GM21360 (cell line): ENCODE data around the gene LSP1.

Source experiments
- ATAC-seq: cut with Tn5 transposase; IDR thresholded peaks from one replicate; pipeline ENCODE4 v1.9.1; 2021; ENCODE audit warnings: mild to moderate bottlenecking, moderate library complexity; ENCODE audit not compliant: unreplicated experiment

LSP1 gene

DNA sequence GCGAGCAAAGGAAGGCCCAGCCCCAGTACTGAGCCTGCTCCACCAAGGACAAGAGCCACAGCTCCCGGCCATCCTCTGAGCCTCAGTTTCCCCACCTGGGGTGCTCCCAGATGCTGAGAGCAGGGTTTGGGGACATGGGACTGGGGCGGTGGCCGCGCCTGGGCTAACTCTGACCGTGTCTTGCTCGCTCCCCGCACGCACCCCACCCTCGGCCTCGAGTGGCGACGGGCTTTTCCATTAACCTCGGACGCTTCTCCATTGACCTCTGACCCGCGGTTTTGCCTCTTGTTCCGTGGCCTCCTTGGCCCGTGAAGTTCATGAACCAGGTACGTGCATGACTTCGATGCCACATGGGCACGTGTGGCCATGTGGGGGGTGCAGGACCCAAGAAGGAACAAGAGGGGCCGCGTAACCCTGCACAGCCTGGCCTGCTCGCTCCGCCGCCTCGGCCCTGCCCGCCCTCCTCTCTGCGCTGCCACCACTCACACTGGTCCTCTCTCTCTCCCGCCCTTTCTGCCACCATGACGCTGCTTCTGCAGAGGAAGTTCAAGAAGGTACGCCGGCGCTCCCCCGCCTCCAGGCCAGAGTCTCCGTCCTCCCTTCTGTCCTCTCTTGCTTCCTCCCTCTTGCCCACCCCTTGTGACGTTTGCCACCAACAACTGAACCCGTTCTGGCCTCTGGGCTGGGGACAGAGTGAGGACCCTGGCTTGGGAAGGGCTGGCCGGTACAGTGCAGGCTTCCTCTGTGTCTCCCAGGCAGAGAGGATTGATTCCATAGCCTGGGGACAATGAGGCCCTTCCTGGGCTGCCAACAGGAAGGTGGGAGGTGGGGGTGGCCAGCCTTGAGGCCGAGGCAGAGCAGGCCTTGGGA lies 73.5 kb downstream of the LSP1 start:
- ATAC-seq: no peak

- no peak for ATAC-seq
Observed at GRCh38 chr11:1927026-1927847, 74.4 kb downstream of the LSP1 start.

GRCh38 chr11:1927848-1928469 lies 75.1 kb downstream of the LSP1 start:
- ATAC-seq: no peak

DNA sequence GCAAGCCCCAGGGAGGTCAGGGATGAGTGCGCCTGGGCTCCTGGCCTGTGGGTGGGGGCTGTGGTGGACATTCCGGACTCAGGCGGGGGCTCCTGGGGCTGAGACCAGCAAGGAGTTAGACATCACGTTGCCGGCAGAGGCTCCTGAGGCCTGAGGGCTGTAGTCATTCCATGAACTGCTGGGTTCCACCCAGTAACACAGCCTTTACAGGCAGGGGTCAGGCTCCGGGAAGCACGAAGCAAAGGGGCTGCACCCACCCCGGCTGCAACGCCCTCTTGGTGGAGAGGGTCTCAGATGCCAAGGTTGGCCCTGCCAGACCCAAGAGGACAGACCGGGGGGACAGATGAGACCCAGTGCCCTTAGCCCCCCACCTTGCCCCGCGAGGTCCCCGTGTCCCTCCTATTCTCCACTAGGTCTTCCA lies 75.6 kb downstream of the LSP1 start:
- ATAC-seq: no peak

GRCh38 chr11:1928891-1929541 lies 76.1 kb downstream of the LSP1 start:
- ATAC-seq: no peak

- no peak for ATAC-seq
Observed at GRCh38 chr11:1929621-1930461, 77.0 kb downstream of the LSP1 start.

- ATAC-seq: no peak
Observed at GRCh38 chr11:1930462-1930830, 77.6 kb downstream of the LSP1 start.

GRCh38 chr11:1931341-1932104 lies 78.6 kb downstream of the LSP1 start:
- no peak for ATAC-seq

- ATAC-seq: no peak
Observed at GRCh38 chr11:1932105-1932480, 79.2 kb downstream of the LSP1 start.

GRCh38 chr11:1932681-1933080 lies 79.8 kb downstream of the LSP1 start:
- ATAC-seq: no peak

DNA sequence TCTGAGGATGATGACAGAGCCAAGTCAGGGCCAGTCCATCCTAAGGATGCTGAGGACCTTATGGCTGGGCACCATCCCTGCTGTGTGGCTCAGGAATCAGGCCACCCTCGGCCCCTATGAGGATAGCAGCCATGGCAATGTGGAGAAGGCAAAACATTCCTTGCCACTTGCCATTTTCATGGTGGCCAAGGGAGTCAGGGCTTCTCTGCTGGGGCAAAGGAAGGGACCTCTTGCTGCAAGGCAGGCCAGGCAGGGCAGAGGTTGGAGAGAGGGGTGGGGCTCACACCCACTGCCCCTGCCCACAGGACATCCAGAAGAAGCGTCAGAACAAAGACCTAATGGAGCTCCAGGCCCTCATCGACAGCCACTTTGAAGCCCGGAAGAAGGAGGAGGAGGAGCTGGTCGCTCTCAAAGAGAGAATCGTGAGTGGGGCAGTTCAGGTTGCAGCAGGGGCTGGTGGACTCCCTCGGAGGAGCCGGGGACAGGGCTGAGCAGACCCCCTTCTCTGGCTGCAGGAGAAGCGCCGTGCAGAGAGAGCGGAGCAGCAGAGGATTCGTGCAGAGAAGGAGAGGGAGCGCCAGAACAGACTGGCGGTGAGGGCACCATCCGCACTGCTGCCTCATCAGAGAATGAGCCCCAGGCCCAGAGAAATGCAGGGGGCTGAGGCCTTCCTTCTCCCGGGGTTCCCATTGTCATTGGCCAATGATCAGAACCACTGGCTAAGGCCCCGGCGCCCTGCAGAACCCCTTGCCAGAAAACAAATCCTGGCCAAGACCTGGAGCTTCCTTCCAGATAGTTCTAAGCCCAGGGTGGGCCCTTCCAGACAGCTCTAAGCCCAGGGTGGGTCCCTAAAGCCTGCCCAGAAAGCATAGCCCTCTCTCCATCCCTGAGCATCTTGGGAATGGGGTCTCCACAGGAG lies 80.8 kb downstream of the LSP1 start:
- no peak for ATAC-seq

DNA sequence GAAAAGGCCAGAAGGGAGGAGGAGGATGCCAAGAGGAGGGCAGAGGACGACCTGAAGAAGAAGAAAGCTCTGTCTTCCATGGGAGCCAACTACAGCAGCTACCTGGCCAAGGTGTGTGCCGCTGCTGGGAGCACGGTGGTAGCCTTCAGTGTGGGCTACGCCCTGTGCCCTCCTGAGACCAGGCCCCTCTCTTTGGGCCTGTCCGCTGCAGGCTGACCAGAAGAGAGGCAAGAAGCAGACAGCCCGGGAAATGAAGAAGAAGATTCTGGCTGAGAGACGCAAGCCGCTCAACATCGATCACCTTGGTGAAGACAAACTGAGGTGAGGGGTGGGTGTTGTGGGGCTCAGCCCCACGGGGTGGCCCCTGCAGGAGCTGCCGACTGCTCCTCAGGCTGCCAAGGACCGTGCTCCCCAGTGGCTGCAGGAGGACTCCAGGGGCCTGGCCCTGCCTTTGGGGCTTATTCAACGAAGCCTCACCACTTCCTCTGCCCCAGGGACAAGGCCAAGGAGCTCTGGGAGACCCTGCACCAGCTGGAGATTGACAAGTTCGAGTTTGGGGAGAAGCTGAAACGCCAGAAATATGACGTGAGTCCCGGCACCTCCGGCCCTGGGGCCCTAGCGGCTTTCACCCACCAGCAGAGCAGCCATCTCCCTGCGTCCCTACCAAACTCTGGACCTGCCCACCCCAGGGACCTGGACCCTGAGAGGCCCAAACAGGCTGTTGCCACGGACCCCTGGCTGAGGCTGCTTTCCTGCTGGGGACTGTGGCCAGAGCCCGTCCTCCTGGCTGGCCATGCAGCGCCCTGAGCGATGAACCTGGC lies 81.7 kb downstream of the LSP1 start:
- no peak for ATAC-seq

DNA sequence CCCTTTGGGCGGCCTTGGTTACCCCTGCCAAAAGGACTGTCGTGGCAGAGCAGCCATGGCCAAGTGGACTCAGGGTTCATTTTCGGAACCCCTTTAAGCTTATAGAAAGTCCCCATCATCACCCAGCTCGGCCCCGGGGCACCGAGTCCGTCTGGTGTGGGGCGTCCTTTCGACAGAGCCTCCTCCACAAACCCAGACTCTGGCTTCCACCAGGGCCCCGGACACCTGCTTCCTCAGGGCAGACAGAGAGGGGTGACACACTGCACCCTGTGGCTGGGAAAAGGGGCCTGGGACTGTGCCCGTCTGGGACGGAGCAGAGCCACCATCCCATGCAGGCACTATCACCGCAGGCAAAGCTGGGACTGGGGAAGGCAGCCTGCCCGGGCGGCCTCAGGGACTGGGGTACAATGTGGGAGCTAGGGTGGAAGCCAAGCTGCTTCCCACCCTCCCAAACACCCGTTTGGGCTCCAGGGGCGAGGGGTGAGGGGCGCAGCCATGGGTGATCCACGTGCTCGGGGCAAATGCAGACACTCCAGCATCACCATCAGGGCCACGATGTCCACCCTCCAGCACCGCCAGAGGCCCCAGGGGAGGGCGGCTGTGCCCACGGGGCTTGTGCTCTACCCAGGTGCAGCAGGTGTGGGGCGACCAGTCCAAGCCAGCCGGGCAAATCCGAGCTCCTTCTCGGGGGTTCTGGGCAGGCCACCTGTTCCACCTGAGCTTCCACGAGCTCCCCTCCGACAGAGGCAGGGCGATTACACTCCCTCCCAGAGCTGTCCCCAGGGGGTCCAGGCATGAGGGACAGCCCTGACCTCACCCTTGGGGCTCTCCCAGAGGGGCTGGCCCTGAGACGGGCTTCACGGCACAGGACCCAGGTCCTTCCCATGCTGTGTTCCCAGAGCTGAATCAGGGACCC lies 82.5 kb downstream of the LSP1 start:
- no peak for ATAC-seq

DNA sequence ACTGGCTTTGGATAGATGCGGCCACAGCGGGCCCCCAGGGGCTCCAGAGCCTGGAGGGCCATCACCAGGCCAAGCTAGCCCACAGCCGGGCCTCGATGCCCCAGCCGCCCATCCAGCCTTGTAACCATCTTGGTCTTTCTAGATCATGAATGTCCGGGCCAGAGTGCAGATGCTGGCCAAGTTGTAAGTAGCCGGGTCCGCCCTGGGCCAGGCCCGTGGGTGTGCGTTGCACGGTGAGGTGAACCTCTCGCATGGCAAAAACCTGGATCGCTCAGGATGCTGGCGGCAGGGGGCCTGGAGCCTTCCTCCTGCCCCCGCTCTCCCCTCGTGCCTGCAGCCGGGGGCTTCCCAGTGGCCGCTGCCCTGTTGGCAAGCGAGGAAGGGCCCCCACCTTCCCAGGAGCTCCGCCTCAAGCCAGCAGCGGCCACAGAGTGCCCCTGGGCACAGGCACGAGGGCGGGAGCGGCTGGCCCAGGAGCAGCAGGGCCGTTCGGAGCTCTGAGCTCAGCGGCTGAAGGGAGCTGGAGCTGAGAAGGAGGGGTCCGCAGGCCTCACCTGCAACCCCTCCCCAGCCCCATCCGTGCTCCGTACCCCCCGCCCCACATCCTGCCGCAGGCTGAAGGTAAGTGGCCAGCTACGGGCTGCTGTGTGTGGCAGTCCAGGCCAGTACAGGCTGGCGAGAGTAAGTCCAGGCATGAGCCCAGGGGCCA lies 83.3 kb downstream of the LSP1 start:
- ATAC-seq: no peak

DNA sequence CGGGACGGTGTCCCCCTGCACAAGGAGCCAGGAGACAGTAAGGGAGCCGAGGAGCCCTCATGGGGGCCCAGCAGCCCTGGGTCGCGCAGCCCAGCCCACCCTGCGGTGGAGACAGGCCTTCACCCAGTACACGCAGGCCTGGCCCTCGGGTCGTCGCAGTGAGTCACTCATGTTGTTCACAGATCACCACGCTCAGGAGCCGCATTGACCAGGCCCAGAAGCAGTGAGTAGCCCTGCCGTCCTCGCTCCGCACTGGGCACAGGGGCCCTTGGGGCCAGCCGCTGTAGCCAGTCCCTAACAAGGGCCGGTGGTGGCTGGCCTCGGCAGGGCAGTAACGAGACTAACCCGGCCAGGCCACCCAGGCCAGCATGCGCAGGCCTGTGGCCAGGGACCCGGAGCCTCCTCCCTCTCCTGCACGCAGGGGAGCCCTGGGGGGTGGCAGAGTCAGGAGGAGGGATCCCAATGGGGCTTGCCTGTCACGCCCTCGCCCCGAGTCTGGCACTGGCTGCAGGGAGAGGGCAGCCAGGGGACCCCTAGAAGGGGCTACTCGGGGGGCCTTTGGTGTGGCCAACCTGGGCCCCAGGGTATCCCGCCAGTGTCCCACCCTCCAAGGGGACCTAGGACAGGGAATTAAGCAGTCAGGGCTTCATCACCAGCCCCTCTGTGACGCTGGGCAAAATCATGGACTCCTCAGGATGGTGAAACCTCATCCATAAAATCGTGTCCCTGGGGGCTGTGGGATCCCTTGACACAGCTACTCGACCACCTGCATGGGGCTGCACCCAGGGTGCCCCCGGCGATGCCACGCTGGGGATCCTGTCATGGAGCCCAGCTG lies 84.1 kb downstream of the LSP1 start:
- ATAC-seq: no peak
